Common myeloid progenitor, CD34-positive (primary cell): ENCODE measurements around the gene TOGARAM1.

Source experiments
- CTCF ChIA-PET: fragments of 350-600 bp; sonication (Branson Sonifier 250); formaldehyde crosslinking; loops from one replicate; lab custom pipeline; 2021; ENCODE audit warnings: antibody characterized with exemption; lab: Charles Lee
- POLR2A ChIA-PET: fragments of 350-600 bp; sonication (Branson Sonifier 250); formaldehyde crosslinking; loops from one replicate; lab custom pipeline; 2021; ENCODE audit warnings: antibody characterized with exemption; lab: Charles Lee
- DNase-seq, 3 donors: peaks; one replicate each; pipeline versions ENCODE4 v3.0.0 to v3.0.0-alpha.2; 2013
- H3K27ac ChIP-seq, 2 experiments: 1 replicate in 1 of 2; 2 replicates in 1 of 2; pipeline ENCODE4 v1.7.0; 2013; ENCODE audit warnings: inconsistent platforms in 2 of 2, low read length in 2 of 2, mild to moderate bottlenecking in 2 of 2, low read depth in 1 of 2, moderate library complexity in 1 of 2; ENCODE audit not compliant: severe bottlenecking in 2 of 2, insufficient read depth in 1 of 2, poor library complexity in 1 of 2
- H3K27me3 ChIP-seq, 5 experiments: replicated peaks in 2 of 5; 1 replicate in 3 of 5; 2 replicates in 2 of 5; pipeline versions ENCODE4 v1.6.1 to v1.7.0; 2013; ENCODE audit warnings: low read length in 4 of 5, mild to moderate bottlenecking in 2 of 5, moderate library complexity in 2 of 5, inconsistent platforms in 1 of 5; ENCODE audit not compliant: insufficient read depth in 5 of 5, control insufficient read depth in 4 of 5
- H3K36me3 ChIP-seq, 4 experiments: 1 replicate in 2 of 4; 2 replicates in 2 of 4; pipeline versions ENCODE4 v1.6.1 to v1.7.0; 2013; ENCODE audit warnings: low read length in 3 of 4, control low read depth in 1 of 4, mild to moderate bottlenecking in 1 of 4; ENCODE audit not compliant: control insufficient read depth in 4 of 4, insufficient read depth in 4 of 4
- H3K4me1 ChIP-seq, 4 experiments: 1 replicate in 3 of 4; 2 replicates in 1 of 4; pipeline versions ENCODE4 v1.6.1 to v1.7.1; 2013; ENCODE audit warnings: low read length in 3 of 4, mild to moderate bottlenecking in 3 of 4, control low read depth in 1 of 4, inconsistent platforms in 1 of 4, moderate library complexity in 1 of 4; ENCODE audit not compliant: control insufficient read depth in 4 of 4, insufficient read depth in 4 of 4; ENCODE audit errors: control extremely low read depth in 1 of 4
- H3K4me3 ChIP-seq, 7 experiments: 1 replicate in 4 of 7; 2 replicates in 3 of 7; pipeline versions ENCODE4 v1.5.1 to v1.7.0; 2013; ENCODE audit warnings: mild to moderate bottlenecking in 7 of 7, low read length in 6 of 7, moderate library complexity in 6 of 7, inconsistent platforms in 2 of 7, low read depth in 2 of 7, control low read depth in 1 of 7; ENCODE audit not compliant: insufficient read depth in 4 of 7, control insufficient read depth in 1 of 7; ENCODE audit errors: extremely low read depth in 1 of 7
- H3K9me3 ChIP-seq, 5 experiments: 1 replicate in 4 of 5; 2 replicates in 1 of 5; pipeline versions ENCODE4 v1.6.1 to v1.7.1; 2013; ENCODE audit warnings: low read length in 4 of 5, mild to moderate bottlenecking in 2 of 5, inconsistent platforms in 1 of 5, low read depth in 1 of 5, moderate library complexity in 1 of 5; ENCODE audit not compliant: control insufficient read depth in 4 of 5, insufficient read depth in 2 of 5; ENCODE audit errors: control extremely low read depth in 1 of 5
- WGBS: methylation state at CpG from one replicate; pipeline ENCODE4 v1.1.5; 2013; ENCODE audit not compliant: insufficient coverage; 5-methylcytosine and 5-hydroxymethylcytosine counted together

The TOGARAM1 gene

DNA sequence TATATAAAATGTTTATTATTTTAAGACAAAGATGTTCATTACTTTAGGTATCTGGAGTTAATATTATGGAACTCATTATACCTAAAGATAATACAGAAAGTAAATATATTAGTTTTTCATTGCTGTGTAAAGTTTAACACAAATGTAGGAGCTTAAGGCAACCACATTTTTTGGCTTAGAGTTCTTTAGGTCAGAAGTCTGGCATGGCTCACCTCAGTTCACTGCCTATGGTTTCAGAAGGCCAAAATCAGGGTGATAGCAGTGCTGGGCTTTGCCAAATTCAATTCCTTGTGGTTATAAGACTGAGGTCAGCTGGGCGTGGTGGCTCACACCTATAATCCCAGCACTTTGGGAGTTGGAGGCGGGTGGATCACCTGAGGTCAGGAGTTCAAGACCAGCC, 86.4 kb downstream of the TOGARAM1 start:
- POLR2A ChIA-PET, result no interaction called here
- CTCF ChIA-PET, result interaction anchor here (0.9 to 1.5 kb wide), 4 partner anchors 16 to 81 kb away, joined by 3 read pairs; partner anchors contain the start of gene PRPF39

GRCh38 chr14:45051180-45051579, 89.2 kb downstream of the TOGARAM1 start:
- no peak overlapping the region for H3K4me3 ChIP-seq
- no peak overlapping the region for H3K27ac ChIP-seq
- ChIA-PET POLR2A (no interaction called here), CTCF (no interaction called here)
- DNase-seq, result no peak
- H3K4me1 ChIP-seq, result peaks cover 0 to 4% (median 1%) of the 10 kb centered on the region in 4 experiments
- peaks cover 0 to 2% (median 0%) of the 10 kb centered on the region in 5 experiments for H3K9me3 ChIP-seq
- H3K36me3 ChIP-seq, result peaks cover 5 to 33% (median 13%) of the 10 kb centered on the region in 4 experiments
- no peaks in the 10 kb centered on the region for H3K27me3 ChIP-seq

More for the DNA sequence above, 86.4 kb downstream of the TOGARAM1 start:
- Histone ChIP-seq H3K4me1 (peaks cover 0 to 4% (median 1%) of the 10 kb centered on the region in 4 experiments), H3K27ac (no peak overlapping the region), H3K36me3 (peaks cover 5 to 27% (median 12%) of the 10 kb centered on the region in 4 experiments), H3K4me3 (no peak overlapping the region), H3K9me3 (no peaks in the 10 kb centered on the region), H3K27me3 (no peaks in the 10 kb centered on the region)
- WGBS, result 94% methylated on average over 2 of the region's 2 CpGs
- peak in 1 of 3 donors; percentile 2 for DNase-seq

DNA sequence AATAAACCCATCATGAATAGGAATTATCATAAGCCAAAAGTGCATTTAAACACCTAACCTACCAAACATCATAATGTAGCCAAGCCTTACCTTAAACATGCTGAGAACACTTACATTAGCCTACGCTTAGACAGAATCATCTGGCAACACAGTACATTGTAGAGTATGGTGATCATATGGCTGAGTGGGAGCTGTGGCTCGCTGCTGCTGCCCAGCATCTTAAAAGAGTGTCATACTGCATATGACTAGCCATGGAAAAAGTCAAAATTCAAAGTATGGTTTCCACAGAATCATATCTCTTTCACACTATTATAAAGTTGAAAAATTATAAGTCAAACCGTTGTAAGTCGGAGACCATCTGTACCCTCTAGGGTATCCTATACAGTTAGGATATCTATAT, 89.9 kb downstream of the TOGARAM1 start:
- no peak overlapping the region for H3K4me3 ChIP-seq
- no CpG with 5 or more reads among the region's 4 CpGs for WGBS
- H3K27ac ChIP-seq, result no peak overlapping the region
- H3K9me3 ChIP-seq, result peaks cover 0 to 9% (median 0%) of the 10 kb centered on the region in 5 experiments
- no peak for DNase-seq
- CTCF ChIA-PET, result no interaction called here
- H3K27me3 ChIP-seq, result no peaks in the 10 kb centered on the region
- POLR2A ChIA-PET, result no interaction called here
- H3K4me1 ChIP-seq, result peaks cover 0 to 4% (median 1%) of the 10 kb centered on the region in 4 experiments
- H3K36me3 ChIP-seq, result peaks cover 5 to 33% (median 12%) of the 10 kb centered on the region in 4 experiments

DNA sequence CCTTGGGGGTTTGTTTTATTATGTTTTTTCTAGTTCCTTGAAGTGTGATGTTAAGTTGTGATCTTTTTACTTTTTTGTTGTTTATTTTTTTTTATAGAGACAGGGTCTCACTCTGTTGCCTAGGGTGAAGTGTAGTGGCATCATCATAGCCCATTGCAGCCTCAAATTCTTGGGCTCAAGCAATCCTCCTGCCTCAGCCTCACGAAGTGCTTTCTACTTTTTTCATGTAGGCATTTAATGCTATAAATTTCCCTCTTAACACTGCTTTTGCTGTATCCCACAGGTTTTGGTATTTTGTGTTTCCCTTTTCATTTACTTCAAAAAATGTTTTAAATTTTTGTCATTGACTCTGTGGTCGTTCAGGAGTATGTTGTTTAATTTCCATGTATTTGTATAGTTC, 95.4 kb downstream of the TOGARAM1 start:
- ChIA-PET CTCF (no interaction called here), POLR2A (no interaction called here)
- no peak for DNase-seq
- 100% methylated on average over 1 of the region's 2 CpGs for WGBS
- Histone ChIP-seq H3K36me3 (peaks cover 2 to 39% (median 7%) of the 10 kb centered on the region in 4 experiments), H3K9me3 (peaks cover 0 to 14% (median 0%) of the 10 kb centered on the region in 5 experiments), H3K4me3 (no peak overlapping the region), H3K27ac (no peak overlapping the region), H3K27me3 (no peaks in the 10 kb centered on the region), H3K4me1 (no peaks in the 10 kb centered on the region)

- ChIA-PET CTCF (no interaction called here), POLR2A (no interaction called here)
- no peaks in the 10 kb centered on the region for H3K27me3 ChIP-seq
- H3K27ac ChIP-seq, result no peak overlapping the region
- no peaks in the 10 kb centered on the region for H3K4me1 ChIP-seq
- no peak for DNase-seq
- H3K4me3 ChIP-seq, result no peak overlapping the region
- H3K36me3 ChIP-seq, result peaks cover 0 to 39% (median 5%) of the 10 kb centered on the region in 4 experiments
- H3K9me3 ChIP-seq, result peaks cover 0 to 14% (median 0%) of the 10 kb centered on the region in 5 experiments
These were observed 95.9 kb downstream of the TOGARAM1 start for GRCh38 chr14:45057881-45058364.

DNA sequence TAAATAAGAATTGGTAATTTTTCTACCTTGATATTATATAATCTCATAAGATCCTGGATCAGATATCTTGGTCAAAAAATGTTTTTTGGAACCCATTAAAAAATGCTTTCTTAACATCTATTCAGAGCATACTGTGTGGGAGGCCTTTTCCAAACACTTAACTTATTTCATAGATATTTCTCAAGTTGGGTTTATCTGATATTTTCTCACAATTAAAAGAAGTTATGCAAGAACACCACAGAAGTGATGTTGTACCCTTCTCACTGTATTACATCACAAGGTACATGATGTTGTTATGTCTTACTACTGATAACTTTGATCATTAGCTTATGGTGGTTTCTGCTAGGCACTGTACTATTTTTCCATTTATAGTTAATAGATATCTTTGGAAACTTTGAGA, 98.6 kb downstream of the TOGARAM1 start:
- H3K4me3 ChIP-seq, result no peak overlapping the region
- ChIA-PET POLR2A (no interaction called here), CTCF (interaction anchor here (0.6 kb wide), 1 partner anchor 11 kb away, joined by 3 read pairs; no protein-coding TSS in a partner anchor)
- no peaks in the 10 kb centered on the region for H3K27me3 ChIP-seq
- no peak for DNase-seq
- no peaks in the 10 kb centered on the region for H3K4me1 ChIP-seq
- H3K27ac ChIP-seq, result no peak overlapping the region
- H3K36me3 ChIP-seq, result peaks cover 2 to 27% (median 3%) of the 10 kb centered on the region in 4 experiments
- H3K9me3 ChIP-seq, result peaks cover 0 to 14% (median 0%) of the 10 kb centered on the region in 5 experiments

DNA sequence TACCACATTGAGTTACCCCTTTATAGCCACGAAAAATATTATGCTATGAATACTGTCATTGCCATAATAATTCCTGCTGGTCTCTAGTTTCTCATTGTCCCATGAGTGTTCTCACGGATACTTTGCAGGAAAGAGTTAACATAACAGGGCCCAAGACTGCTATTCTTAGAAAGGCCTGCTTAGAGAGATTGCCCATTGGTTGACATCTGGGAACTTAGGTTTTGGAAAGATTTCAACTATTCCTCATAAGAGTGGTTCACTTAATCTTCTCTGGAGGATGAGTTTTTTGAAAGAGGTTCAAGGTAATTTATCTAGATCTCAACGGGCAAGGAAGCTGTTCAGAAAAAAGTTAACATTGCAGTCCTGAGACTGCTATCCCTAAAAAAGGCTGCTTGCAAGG, 103.5 kb downstream of the TOGARAM1 start:
- Histone ChIP-seq H3K27me3 (no peaks in the 10 kb centered on the region), H3K27ac (no peak overlapping the region), H3K4me3 (no peak overlapping the region), H3K4me1 (no peaks in the 10 kb centered on the region), H3K36me3 (peaks cover 3 to 14% (median 7%) of the 10 kb centered on the region in 4 experiments), H3K9me3 (peaks cover 0 to 2% (median 0%) of the 10 kb centered on the region in 5 experiments)
- CTCF ChIA-PET, result interaction anchor here (1.0 kb wide), 1 partner anchor 20 kb away, joined by 3 read pairs; no protein-coding TSS in a partner anchor
- WGBS, result 95% methylated on average over 2 of the region's 3 CpGs
- POLR2A ChIA-PET, result no interaction called here
- DNase-seq, result no peak
